ENCODE results near the gene NEUROG3.

Gene NEUROG3

GRCh38 chr10:69573056-69573806, at the start of gene NEUROG3:
Gene NEUROG3 (minus strand): TSS chr10:69573422. CDS start chr10:69573043, 379 bp downstream.
- peak in 1 of 2 experiments; percentile 16 for DNase-seq

- DNase-seq = no peak
These were observed 47.4 kb upstream of the NEUROG3 start for GRCh38 chr10:69620625-69621024.

GRCh38 chr10:69619626-69620025, 46.4 kb upstream of the NEUROG3 start:
- no peak for DNase-seq

- no peak for DNase-seq
These were observed 45.5 kb upstream of the NEUROG3 start for GRCh38 chr10:69618746-69619145.

- no peak for DNase-seq
These were observed 43.1 kb upstream of the NEUROG3 start for GRCh38 chr10:69616358-69616757.

- no peak for DNase-seq
These were observed 40.9 kb upstream of the NEUROG3 start for GRCh38 chr10:69614130-69614529.

- DNase-seq = no peak
These were observed 39.5 kb upstream of the NEUROG3 start for GRCh38 chr10:69612760-69613159.

- DNase-seq = no peak
These were observed 35.9 kb upstream of the NEUROG3 start for GRCh38 chr10:69609077-69609476.

- DNase-seq = no peak
These were observed 27.6 kb upstream of the NEUROG3 start for GRCh38 chr10:69600761-69601330.

GRCh38 chr10:69588358-69588757, 15.1 kb upstream of the NEUROG3 start:
- no peak for DNase-seq

GRCh38 chr10:69584624-69585023, 11.4 kb upstream of the NEUROG3 start:
- no peak for DNase-seq

- DNase-seq = no peak
These were observed 9.9 kb upstream of the NEUROG3 start for GRCh38 chr10:69583106-69583505.

GRCh38 chr10:69580435-69580834, 7.2 kb upstream of the NEUROG3 start:
- DNase-seq = no peak

GRCh38 chr10:69579464-69580060, 6.3 kb upstream of the NEUROG3 start:
- DNase-seq = no peak

- DNase-seq = no peak
These were observed 5.3 kb upstream of the NEUROG3 start for GRCh38 chr10:69578508-69578991.

GRCh38 chr10:69577268-69578232, 4.3 kb upstream of the NEUROG3 start:
- no peak for DNase-seq

GRCh38 chr10:69576334-69577011, 3.3 kb upstream of the NEUROG3 start:
- no peak for DNase-seq

- no peak for DNase-seq
These were observed 2.0 kb upstream of the NEUROG3 start for GRCh38 chr10:69575164-69575722.

- DNase-seq = peak in 1 of 2 experiments; percentile 11
These were observed 1.4 kb upstream of the NEUROG3 start for GRCh38 chr10:69574571-69574978.

GRCh38 chr10:69572159-69573055, 815 bp downstream of the NEUROG3 start:
- DNase-seq = peak; percentile 38 to 54

Measured in activated CD4-positive, alpha-beta T cell treated with anti-CD3 and anti-CD28 coated beads, Interleukin-2, amount 50 U/mL, for 48 hours (primary cell).